ENCODE results near the gene FOLR3.
"Not testable (repeated sequence)": the region's sequence is repeated elsewhere in the genome, so short reads cannot be mapped to it uniquely, and the experiment has no call there.

- not testable (repeated sequence) for TF ChIP-seq POLR2A, TAF1, SPI1, POLR2AphosphoS5 (IDR thresholded peaks at IDR 0.05; ENCODE audit: low read depth, low read length)
Measured at GRCh38 chr11:72180892-72181552, 45.5 kb downstream of the FOLR3 start.

All from GM12891 (cell line).